NCI-H146 treated with DMSO at 0.1 percent for 48 hours (cell line): ENCODE measurements around the gene KLF7.

Experiments used
- DNase-seq: peaks from one replicate; lab custom pipeline; 2025; ENCODE audit not compliant: unreplicated experiment; lab: John Stamatoyannopoulos, UW

KLF7 gene

GRCh38 chr2:207129821-207130220, 35.9 kb downstream of the KLF7 start:
- DNase-seq: no peak

GRCh38 chr2:207128867-207129266, 36.9 kb downstream of the KLF7 start:
- DNase-seq: no peak

- no peak for DNase-seq
These were observed 38.9 kb downstream of the KLF7 start for GRCh38 chr2:207126724-207127308.

- no peak for DNase-seq
These were observed 41.9 kb downstream of the KLF7 start for GRCh38 chr2:207123776-207124391.

GRCh38 chr2:207123335-207123744, 42.4 kb downstream of the KLF7 start:
- DNase-seq: no peak

DNA sequence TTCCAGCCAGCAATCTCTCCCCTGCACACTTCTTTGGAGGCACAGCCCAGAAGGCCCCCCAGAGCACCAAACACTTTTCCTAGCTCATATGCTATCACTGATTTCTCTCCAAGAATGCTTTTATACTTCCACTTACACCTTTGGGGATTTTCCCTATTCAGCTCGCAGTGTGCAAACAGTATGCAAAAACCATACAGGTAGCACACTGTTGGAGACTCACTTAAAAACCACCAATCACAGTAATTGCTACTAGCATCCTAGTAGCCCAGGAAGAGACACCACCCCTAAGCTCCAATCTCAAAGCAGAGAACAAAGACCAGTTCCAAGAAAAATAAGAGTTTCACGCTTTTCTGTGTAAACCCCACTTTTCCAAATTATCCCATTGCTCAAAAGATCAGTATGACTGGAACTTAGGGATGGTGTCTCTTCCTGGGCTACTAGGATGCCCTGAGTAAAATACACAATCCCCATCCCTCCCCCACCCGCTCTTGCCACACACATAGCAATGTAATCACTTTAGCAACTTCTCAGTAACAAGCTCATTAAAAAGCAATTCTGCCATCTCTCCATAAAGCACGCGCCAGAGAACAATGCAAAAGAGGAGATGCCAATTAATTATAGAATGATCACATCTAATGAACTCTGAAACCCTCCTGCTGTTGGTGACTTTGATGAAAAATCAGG, 43.0 kb downstream of the KLF7 start:
- DNase-seq: no peak

- no peak for DNase-seq
These were observed 44.0 kb downstream of the KLF7 start for GRCh38 chr2:207121784-207122183.

- DNase-seq: no peak
These were observed 46.7 kb downstream of the KLF7 start for GRCh38 chr2:207119048-207119447.

DNA sequence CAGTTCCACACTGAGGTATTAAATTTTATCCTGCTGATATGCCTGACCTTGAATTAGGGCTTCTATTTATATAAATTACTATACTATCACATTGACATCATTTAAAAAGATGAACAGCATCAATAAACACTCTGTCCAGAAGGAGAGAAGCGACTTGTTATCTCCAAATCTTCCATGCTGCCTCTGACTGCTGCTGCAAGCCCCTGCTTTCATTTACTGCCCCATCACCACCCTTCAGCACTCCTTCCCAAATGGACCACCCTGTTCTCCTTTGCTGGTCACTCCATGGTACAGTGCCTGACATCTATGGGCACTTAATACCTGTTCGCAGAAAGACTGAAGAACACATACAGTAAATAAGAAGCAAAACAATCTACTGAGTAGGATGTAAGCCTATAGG, 48.1 kb downstream of the KLF7 start:
- no peak for DNase-seq

DNA sequence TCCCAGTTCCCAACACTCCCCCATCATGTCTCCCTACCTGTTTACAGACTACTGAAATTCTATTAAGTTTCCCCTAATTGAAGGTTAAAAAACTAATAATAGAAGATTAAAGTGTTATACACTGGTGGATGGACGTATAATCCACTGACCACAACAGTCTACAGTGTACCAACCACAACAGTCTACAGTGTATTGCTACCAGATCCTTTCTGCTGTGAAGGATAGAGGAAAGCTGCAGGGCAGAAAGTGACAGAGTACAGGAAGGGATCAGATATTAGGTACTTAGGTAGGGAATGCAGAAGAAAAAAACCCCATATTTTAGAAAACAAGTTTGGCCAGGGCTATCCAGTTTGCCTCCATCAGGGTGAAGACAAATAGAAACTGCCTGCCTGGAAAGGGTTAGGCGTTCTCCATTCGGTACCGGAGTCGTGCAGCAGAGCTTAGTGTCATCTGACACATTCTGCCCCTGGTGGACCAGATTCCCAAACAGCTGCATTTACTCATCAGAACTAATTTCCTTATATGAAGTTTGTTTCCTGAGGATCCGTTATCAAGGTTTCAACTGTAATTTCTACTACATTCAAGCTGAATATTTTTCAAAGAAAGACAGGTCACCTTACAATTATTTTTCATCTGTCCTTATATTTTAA, 49.9 kb downstream of the KLF7 start:
- no peak for DNase-seq

DNA sequence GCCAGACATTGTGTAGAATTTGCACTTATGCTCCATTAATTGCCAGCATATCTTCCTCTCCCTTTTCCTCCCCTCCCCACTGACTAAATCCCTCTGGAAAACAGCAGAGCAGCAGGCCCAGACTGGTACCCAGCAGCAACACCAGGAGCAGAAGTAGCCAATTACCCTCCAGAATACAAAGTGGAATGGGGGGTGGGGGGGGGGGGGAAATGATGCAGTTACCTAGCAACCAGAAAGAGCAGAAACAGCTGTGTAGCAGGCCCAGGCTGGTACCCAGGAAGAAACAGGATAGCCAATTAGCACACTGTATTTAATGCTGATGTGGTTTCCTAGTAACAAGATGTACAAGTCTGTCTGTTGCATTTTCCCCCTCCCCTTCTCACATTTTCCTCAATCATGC, 52.3 kb downstream of the KLF7 start:
- no peak for DNase-seq

DNA sequence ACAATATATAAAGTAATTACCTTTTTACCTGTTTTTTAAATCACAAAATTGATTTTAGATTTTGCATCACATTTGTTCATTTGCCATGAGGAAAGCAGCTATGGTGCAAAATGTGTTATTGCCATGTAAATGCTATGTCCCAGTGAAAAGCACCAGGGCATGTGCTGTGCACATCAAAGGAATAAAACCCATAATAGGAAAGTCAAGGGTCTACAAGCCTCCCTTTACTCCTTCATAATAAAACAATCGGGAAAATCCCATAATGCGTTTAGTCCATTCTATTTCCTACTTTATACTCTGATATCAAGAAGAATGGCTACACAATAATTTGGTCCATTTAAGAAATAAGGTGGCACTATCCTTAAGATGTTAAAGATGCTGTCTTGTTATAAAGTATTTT, 53.0 kb downstream of the KLF7 start:
- no peak for DNase-seq

DNA sequence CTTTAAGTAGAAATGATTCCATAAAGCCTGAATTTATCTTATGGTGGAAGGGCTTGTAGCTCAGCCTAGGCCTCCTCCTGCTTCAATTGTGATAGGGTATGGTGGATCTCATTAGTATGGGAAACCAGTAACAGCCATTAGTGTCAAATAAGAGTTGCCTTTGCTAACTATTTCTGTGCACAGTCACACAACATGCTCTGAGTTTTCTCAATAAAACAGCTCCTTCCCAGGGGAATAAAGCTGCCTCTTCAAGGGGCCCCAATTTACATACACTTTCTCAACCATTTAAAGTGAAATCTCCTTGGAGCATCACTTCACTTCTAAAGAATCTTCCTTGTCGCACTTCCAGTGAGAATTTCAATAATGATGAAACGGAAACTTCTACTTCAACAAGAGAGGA, 53.4 kb downstream of the KLF7 start:
- no peak for DNase-seq

GRCh38 chr2:207111757-207112156, 54.0 kb downstream of the KLF7 start:
- no peak for DNase-seq

DNA sequence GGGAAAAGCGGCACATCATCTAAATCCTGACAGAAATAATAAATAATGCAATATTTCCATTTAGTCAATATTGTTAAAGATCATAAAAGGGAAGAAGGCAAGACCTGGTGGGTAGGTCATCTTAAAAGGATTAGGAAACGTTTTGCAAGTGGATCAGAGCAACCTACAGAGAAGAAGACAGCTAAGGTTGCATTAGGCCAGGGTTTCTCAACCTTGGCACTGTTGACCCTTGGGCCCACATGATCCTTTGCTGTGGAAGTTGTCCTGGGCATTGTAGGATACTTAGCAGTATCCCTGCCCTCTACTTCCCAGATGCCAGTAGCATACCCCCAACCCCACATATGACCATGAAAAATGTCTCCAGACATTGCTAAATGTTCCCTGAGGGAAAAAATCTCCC, 55.0 kb downstream of the KLF7 start:
- DNase-seq: no peak

- DNase-seq: no peak
These were observed 55.4 kb downstream of the KLF7 start for GRCh38 chr2:207110310-207110709.

GRCh38 chr2:207109768-207110167, 56.0 kb downstream of the KLF7 start:
- DNase-seq: no peak

DNA sequence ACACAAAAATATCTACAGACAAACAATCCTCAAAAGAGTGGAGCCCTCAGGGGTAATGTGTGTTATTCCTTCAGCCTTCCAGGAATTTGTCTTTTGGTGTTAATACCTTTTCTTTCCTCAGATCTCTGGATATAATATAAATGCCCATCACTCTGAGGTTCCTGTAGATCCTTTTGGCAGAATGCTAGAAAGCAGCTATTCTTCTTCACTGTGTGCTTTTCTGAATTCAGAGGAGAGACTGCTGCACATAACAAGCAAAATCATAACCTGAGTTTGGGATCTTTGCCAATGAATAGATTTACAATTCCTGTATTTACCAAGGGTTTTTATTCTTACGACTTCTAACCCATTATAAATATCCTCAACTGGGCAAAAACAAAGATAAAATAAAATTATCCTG, 57.3 kb downstream of the KLF7 start:
- no peak for DNase-seq

DNA sequence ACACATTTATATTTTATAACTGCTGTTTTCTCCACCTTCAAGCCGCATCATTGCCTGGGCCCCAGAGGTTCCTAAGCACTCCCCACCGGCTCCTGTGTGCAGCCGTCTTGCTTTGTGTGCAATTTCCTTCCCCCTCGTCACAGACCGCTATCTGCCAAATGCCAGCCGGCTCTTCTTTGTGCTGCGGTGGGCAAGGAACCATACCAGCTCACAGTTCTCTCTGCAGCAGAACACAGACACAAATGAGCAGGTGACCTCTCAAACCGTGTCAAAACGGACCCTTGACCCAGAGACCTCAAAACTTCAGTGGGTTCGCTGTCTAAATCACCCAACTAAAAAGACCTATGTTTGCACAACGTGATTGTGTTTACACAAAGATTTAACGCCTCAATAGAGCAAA, 58.2 kb downstream of the KLF7 start:
- DNase-seq: peak; percentile 19

DNA sequence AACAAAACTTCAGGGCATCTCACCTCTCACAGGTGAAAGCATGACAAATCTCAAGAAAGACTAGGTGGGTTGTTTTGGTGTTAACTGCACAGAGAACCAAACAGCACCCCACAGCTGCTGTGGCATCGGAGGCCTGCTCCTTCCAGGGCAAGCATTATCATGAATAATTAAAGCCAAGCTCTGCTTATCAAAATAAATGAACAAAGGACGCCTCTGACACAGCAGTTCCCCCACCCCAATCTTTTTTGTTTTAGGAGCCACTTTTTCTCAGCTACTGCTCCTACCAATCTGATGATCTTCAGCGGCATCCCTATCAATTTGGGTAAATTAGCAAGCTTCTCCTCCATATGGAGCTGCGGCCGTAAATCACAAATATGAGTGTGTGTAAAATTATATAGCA, 58.6 kb downstream of the KLF7 start:
- no peak for DNase-seq

DNA sequence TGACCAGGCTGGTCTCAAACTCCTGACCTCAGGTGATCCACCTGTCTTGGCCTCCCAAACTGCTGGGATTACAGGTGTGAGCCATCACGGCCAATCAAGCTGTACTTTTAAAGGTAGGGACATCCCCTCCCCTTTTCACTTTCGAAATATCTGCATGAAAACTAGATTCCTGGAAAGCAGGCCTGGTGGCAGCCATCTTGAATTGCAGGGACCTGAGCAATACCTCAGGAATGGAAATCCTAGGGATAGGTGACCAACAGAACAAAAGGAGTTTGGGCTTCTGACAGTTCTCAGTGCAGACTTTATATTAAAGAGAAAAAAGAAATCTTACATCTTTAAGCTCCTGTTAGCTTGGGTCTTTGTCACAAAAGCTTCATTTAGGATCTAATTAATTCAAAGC, 62.6 kb downstream of the KLF7 start:
- no peak for DNase-seq

- DNase-seq: no peak
These were observed 63.8 kb downstream of the KLF7 start for GRCh38 chr2:207101984-207102383.
